Measurements from ENCODE around the gene SRSF1. TPM values are rescaled to one million over a fixed set of nuclear protein-coding genes. Genes with fewer than 3 reads are reported as not detected.

Gene SRSF1
- total RNA-seq (100 to 1,000 TPM; 138 to 214 (median 151) TPM), polyA plus RNA-seq (100 to 1,000 TPM in 1 of 3 donors, 10 to 100 TPM in 2; 90.6 to 125 (median 93.7) TPM)

DNA sequence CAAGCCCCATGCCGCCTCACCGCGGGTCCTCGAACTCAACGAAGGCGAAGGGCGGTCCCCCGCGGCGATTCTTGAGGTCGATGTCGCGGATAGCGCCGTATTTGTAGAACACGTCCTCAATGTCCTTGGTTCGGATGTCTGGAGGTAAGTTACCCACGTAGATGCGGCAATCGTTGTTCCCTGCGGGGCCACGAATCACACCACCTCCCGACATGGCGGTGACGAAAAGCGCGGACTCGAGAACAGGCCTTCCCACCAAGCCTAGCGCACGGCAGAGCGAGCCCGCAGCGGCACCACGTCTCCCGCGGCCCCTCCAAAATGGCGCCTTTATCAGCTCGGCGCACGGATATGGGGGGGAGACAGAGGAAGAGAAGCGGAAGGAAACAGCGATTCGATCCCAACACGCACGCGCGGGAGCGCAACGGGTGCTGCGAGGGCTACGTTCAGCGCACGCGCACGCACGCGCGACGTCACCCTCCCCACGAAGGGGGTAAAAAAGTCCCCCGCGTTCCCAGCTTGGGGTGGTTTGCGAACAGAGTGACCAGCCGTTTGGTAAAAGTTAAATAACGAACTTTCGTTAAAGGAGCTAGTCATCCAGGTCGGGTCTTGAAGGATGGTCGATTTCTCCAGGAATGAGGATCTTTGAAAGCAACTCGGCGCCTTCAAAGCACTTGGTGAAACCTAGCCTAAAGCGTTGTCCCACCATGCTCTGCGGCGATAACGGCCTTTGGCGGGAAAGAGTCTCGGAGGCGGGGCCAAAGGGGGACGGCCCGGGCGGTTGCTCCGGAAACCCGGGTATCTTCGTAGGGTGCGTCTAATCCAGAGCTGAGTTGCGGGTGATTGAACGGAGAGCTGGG is at the start of gene SRSF1:
TSS of gene SRSF1 (minus strand) at position 323 of the 857 bp plus-strand sequence. CDS start at position 214, 109 bp downstream.
- Histone ChIP-seq H3K9me3 (no peaks in the 10 kb centered on the region), H3K27me3 (no peaks in the 10 kb centered on the region), H3K4me3 (peak within 1 kb of the TSS; percentile 78 to 93 (median 83)), H3K27ac (peak within 1 kb of the TSS; percentile 97 to 99 (median 98)), H3K4me1 (peaks cover 0 to 46% (median 42%) of the 10 kb centered on the region in 4 donors), H3K36me3 (peaks cover 15 to 35% (median 33%) of the 10 kb centered on the region in 4 donors)
- peak; percentile 99 for DNase-seq
- 0% methylated on average over 86 of the region's 86 CpGs for WGBS, 2 donors
- TF ChIP-seq POLR2AphosphoS5 (IDR thresholded peaks at IDR 0.05) (peak; percentile 98 to 99 (median 98)), EP300 (IDR thresholded peaks at IDR 0.05) (peak in 1 of 4 donors; percentile 4), CTCF (IDR thresholded peaks at IDR 0.05) (no peak), POLR2A (IDR thresholded peaks at IDR 0.05) (peak; percentile 93)
- intact Hi-C loops (cut with DNase I), result loop anchor here (1.0 to 5.0 kb wide), 4 partner anchors 18 to 875 kb away; partner anchors contain the start of gene VEZF1

- intact Hi-C loops (cut with DNase I), result no loop called here
- TF ChIP-seq POLR2A (IDR thresholded peaks at IDR 0.05), result no peak
- no peak for TF ChIP-seq POLR2AphosphoS5 (IDR thresholded peaks at IDR 0.05)
- TF ChIP-seq EP300 (IDR thresholded peaks at IDR 0.05), result no peak
- TF ChIP-seq CTCF (IDR thresholded peaks at IDR 0.05), result no peak
- Histone ChIP-seq H3K4me1 (peaks cover 0 to 22% (median 16%) of the 10 kb centered on the region in 4 donors), H3K4me3 (no peak overlapping the region), H3K27ac (no peak overlapping the region), H3K36me3 (no peaks in the 10 kb centered on the region), H3K9me3 (no peaks in the 10 kb centered on the region), H3K27me3 (no peaks in the 10 kb centered on the region)
- no peak for DNase-seq
Observed at GRCh38 chr17:58056476-58056875, 49.4 kb upstream of the SRSF1 start.

DNA sequence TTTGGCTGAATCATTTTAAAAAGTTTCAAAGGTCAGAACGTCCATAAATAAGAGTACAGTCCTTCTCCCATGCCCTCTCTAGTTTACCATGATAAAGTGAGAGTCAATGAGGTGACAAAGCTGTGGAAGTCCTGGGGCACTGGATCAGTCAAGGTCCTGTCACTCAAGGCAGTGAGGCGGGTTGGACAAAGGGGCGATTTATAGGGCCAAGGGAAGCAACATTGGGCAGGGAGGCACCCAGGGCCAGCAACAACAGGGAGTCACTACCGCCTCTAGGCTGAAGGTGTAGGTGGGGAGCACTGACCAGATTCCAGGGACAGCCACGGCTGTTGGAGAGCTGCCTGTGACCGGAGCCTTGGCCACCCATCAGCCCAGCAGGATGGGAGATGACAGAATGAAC is 47.6 kb upstream of the SRSF1 start:
- no peaks in the 10 kb centered on the region for H3K36me3 ChIP-seq

GRCh38 chr17:58052945-58053715 is 46.1 kb upstream of the SRSF1 start:
- TF ChIP-seq POLR2A (IDR thresholded peaks at IDR 0.05), result no peak
- no peak for TF ChIP-seq CTCF (IDR thresholded peaks at IDR 0.05)
- no peak for TF ChIP-seq EP300 (IDR thresholded peaks at IDR 0.05)
- no peak for TF ChIP-seq POLR2AphosphoS5 (IDR thresholded peaks at IDR 0.05)
- intact Hi-C loops (cut with DNase I), result no loop called here
- H3K4me3 ChIP-seq, result no peak overlapping the region
- 72 to 77% methylated on average over 8 of the region's 8 CpGs for WGBS, 2 donors
- H3K9me3 ChIP-seq, result no peaks in the 10 kb centered on the region
- no peak for DNase-seq
- no peak overlapping the region for H3K27ac ChIP-seq
- H3K27me3 ChIP-seq, result no peaks in the 10 kb centered on the region
- no peaks in the 10 kb centered on the region for H3K4me1 ChIP-seq
- no peaks in the 10 kb centered on the region for H3K36me3 ChIP-seq

More for the DNA sequence above, 47.6 kb upstream of the SRSF1 start:
- H3K27ac ChIP-seq, result no peak overlapping the region
- peaks cover 0 to 4% (median 2%) of the 10 kb centered on the region in 4 donors for H3K4me1 ChIP-seq
- DNase-seq, result no peak
- no peak for TF ChIP-seq EP300 (IDR thresholded peaks at IDR 0.05)
- no peak for TF ChIP-seq CTCF (IDR thresholded peaks at IDR 0.05)
- TF ChIP-seq POLR2A (IDR thresholded peaks at IDR 0.05), result no peak
- TF ChIP-seq POLR2AphosphoS5 (IDR thresholded peaks at IDR 0.05), result no peak
- WGBS, 2 donors, result 80 to 88% methylated on average over 6 of the region's 6 CpGs
- H3K27me3 ChIP-seq, result no peaks in the 10 kb centered on the region
- H3K9me3 ChIP-seq, result no peaks in the 10 kb centered on the region
- intact Hi-C loops (cut with DNase I), result no loop called here
- no peak overlapping the region for H3K4me3 ChIP-seq

Data from sigmoid colon (tissue), 7 donors.